Effector memory CD8-positive, alpha-beta T cell (primary cell): ENCODE data around the gene HEPACAM2.

Source experiments
- ATAC-seq: fragments of 150-1000 bp; cut with Tn5 transposase; replicated peaks from 2 replicates; pipeline ENCODE4 v1.10.0; 2021; ENCODE audit warnings: mild to moderate bottlenecking, moderate library complexity
- DNase-seq, 3 experiments: peaks; one replicate each; pipeline ENCODE4 v3.0.0; 2021
- H3K27ac Mint-ChIP-seq, 2 donors: one replicate each; pipeline ENCODE4 v1.8.0; 2022; ENCODE audit warnings: mild to moderate bottlenecking in 2 of 2, mixed read lengths in 2 of 2, moderate library complexity in 2 of 2
- H3K27me3 Mint-ChIP-seq, 2 donors: one replicate each; pipeline ENCODE4 v1.8.0; 2022; ENCODE audit warnings: mixed read lengths in 2 of 2
- H3K36me3 Mint-ChIP-seq: one replicate; pipeline ENCODE4 v1.8.0; 2022; ENCODE audit warnings: mild to moderate bottlenecking, moderate library complexity, mixed read lengths; ENCODE audit not compliant: insufficient read depth
- H3K4me1 Mint-ChIP-seq, 2 donors: one replicate each; pipeline ENCODE4 v1.8.0; 2022; ENCODE audit warnings: low read depth in 2 of 2, mixed read lengths in 2 of 2
- H3K4me3 Mint-ChIP-seq, 2 donors: one replicate each; pipeline ENCODE4 v1.8.0; 2022; ENCODE audit warnings: mild to moderate bottlenecking in 2 of 2, mixed read lengths in 2 of 2, moderate library complexity in 2 of 2
- H3K9me3 Mint-ChIP-seq, 2 donors: one replicate each; pipeline ENCODE4 v1.8.0; 2022; ENCODE audit warnings: mixed read lengths in 2 of 2
- total RNA-seq, 9 experiments: gene quantifications; one replicate each; lab custom pipeline; 2026; lab: John Stamatoyannopoulos, UW

Gene HEPACAM2
- total RNA-seq = 0 to 0.24 (median 0) reads per million in 9 experiments

DNA sequence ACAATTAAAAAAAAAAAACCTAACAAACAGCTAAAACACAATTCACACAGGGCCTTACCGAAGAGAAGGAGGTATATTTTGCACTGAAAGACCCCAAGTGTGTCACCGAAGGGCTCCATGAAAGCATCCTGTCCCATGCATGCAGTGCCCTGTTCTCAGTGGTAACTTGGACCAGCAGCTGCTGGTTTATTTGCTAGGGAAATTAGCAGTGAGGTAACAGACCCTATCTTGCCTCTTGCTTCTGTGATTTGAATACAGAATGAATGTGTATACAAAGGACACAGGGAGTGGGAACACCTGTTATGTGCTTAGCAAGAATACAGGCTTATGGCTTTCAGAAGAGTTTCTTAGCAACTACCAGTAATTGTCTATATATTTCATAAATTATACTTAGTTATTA lies at the start of gene HEPACAM2:
Gene HEPACAM2, minus strand, starts transcription at position 160 of the 400 bp plus-strand sequence.
- no peak within 1 kb of the TSS for H3K27ac Mint-ChIP-seq
- no peaks in the 10 kb centered on the region for H3K9me3 Mint-ChIP-seq
- H3K4me1 Mint-ChIP-seq = peaks cover 0 to 1% of the 10 kb centered on the region in 2 donors
- H3K27me3 Mint-ChIP-seq = no peaks in the 10 kb centered on the region
- H3K4me3 Mint-ChIP-seq = no peak within 1 kb of the TSS
- DNase-seq (no peak), ATAC-seq (no peak)
- no peaks in the 10 kb centered on the region for H3K36me3 Mint-ChIP-seq

DNA sequence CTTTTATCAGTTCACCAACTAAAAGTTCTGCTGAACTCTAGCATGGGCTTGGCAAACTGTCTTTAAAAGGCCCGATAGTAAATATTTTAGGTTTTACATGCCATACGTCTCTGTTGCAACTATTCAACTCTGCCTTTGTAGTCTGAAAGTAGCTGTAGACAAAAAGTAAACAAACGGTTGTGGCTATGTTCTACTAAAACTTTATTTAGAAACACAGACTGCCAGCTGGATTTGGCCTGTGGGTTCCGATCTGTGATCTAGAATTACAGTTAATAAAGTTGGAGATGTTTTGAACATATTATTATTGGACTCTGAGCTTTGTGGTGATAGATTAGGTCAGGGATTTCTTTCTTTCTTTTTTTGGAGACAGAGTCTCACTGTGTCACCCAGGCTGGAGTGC lies 39.0 kb upstream of the HEPACAM2 start:
- DNase-seq (no peak), ATAC-seq (no peak)
- H3K4me1 Mint-ChIP-seq = no peaks in the 10 kb centered on the region
- H3K9me3 Mint-ChIP-seq = no peaks in the 10 kb centered on the region
- H3K36me3 Mint-ChIP-seq = peaks cover 8% of the 10 kb centered on the region
- H3K27ac Mint-ChIP-seq = no peak overlapping the region
- H3K27me3 Mint-ChIP-seq = no peaks in the 10 kb centered on the region
- no peak overlapping the region for H3K4me3 Mint-ChIP-seq

DNA sequence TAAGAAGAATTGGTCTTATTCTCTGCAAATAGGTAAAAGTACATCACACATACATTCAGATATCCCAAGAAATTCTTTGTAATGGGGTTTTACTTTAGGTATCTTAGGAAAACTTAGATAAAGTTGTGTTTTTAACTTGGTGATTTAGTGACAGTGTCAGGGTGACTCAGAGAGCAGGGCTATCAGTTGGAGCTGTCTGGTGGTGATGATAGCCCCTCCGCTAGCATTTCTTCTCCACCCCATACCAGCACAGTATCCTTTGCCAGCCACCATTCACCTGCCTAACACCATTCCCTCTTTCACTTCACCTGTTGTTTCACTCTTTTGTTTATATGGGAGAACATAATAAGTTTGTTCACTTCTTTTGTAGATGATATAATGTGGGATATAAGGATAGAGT lies 36.3 kb upstream of the HEPACAM2 start:
- Mint-ChIP-seq H3K27me3 (no peaks in the 10 kb centered on the region), H3K4me3 (no peak overlapping the region), H3K36me3 (peaks cover 10% of the 10 kb centered on the region), H3K27ac (no peak overlapping the region), H3K4me1 (no peaks in the 10 kb centered on the region), H3K9me3 (no peaks in the 10 kb centered on the region)
- no peak for ATAC-seq
- no peak for DNase-seq

DNA sequence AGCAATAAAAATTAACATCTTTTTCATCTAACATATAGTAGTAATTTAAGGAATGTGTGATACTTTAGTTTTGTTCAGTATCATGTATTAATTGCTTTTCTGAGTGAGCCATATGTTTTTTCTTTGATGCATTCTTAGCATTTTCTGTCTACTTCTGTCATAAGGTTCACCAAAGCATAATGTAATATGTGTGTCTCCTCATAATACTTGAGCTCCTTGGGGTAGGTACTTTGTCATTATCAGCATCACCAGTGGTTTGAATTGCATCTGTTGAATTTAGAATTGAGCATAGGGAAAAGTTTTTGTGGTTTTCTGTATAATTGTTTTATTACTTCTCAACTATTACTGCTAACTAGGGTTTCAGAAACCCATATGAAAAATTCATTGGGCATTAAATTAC lies 32.4 kb upstream of the HEPACAM2 start:
- DNase-seq = no peak
- H3K27ac Mint-ChIP-seq = no peak overlapping the region

DNA sequence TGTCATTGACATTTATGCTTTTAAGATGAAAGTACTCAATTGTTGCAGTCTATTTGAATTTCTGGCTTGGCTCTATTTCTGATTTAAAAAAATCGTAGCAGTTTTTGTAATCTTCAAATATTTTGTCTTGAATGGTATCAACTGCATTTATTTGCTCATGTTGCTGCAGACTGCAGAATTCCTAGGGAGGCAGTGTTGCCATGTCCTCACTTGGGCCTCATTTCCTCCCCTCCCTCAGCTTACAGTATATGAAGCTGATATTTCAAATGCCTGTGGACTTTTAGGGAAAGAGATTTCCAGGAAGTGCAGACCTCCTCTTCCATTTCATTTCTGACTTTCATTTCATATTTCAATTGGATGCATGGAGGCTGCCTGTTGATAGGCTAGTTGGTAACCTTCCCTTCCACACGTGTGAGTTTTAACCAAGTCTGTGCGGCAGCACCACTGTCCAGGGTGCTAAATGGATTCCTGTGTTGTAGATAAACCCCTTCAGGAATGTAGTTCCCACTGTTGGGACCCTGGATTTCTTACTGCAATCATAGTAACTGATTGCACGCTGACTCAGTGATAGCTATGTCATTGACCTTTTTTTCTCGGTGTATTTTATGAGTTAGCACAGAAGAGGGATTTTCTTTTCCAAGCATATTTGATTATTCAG lies 23.4 kb upstream of the HEPACAM2 start:
- ATAC-seq = no peak
- Mint-ChIP-seq H3K36me3 (peaks cover 8% of the 10 kb centered on the region), H3K27me3 (no peaks in the 10 kb centered on the region), H3K4me1 (peaks cover 7 to 20% of the 10 kb centered on the region in 2 donors), H3K27ac (no peak overlapping the region), H3K4me3 (no peak overlapping the region), H3K9me3 (no peaks in the 10 kb centered on the region)
- no peak for DNase-seq

More for the DNA sequence above, 32.4 kb upstream of the HEPACAM2 start:
- Mint-ChIP-seq H3K4me1 (peaks cover 0 to 4% of the 10 kb centered on the region in 2 donors), H3K4me3 (no peak overlapping the region), H3K27me3 (no peaks in the 10 kb centered on the region), H3K36me3 (peaks cover 14% of the 10 kb centered on the region), H3K9me3 (no peaks in the 10 kb centered on the region)
- ATAC-seq = no peak

DNA sequence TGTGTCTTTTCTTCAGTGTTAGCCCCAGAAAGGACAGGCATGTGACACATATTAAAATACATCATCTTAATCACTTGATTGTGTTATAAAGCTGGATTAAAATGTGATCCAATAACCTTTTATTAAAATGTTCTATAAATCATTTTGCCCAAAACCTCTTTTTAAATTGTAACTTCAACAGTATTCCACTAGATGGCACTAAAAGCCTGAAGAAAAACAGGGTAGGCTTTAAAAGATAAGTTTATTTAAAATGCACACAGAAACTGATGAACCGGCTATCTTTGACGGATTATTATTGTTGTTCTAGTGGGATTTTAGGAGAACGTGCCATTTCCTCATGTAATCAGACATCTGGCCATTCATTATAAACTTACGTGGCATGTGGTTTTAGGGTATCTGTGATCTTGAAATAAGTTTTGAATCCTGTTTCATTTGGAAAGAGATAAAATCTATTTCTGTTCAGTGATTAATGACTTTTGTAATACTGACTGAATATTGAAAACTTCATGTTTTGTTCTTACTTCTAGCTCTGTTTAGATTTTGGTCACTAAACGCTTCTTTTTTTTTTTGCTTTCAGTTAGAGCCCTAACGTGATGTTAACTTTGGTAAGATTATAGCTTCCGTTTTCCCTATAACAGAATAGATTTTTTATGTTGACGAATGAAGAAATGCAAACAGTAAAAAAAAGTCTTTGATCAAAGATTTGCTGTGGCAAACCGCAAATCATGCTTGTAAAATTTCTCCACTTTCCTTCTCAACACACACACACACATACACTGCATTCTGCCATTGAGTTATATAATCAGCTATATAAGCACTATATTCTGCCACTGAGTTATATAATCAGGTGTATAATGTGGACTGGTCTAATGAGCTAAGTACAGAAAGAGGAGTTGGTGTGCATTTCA lies 19.5 kb upstream of the HEPACAM2 start:
- Mint-ChIP-seq H3K27ac (peak overlapping the region in 1 of 2 donors; percentile 35), H3K27me3 (no peaks in the 10 kb centered on the region), H3K4me1 (peaks cover 7 to 11% of the 10 kb centered on the region in 2 donors), H3K36me3 (no peaks in the 10 kb centered on the region), H3K4me3 (peak overlapping the region; percentile 42 to 65), H3K9me3 (no peaks in the 10 kb centered on the region)
- DNase-seq (no peak), ATAC-seq (peak; percentile 63)

DNA sequence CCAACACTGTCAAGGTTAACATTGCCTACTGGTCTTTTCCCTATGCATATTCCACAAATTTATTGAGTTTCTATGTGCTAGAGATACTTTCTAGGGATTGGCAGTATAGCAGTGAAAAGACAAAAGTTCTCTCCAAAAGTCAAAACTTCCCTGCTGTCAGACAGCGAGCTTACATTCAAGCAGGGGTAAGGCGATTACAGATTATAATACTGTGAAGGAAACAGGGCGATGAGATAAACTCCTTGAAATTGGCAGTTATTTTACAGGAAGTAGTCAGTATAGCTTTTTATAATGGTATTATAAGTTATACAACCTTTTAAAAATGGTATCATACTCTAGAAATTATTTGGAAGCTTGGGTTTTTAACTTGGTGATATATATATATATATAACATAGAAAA lies 15.8 kb upstream of the HEPACAM2 start:
- no peak for ATAC-seq
- Mint-ChIP-seq H3K36me3 (peaks cover 5% of the 10 kb centered on the region), H3K27ac (no peak overlapping the region), H3K9me3 (no peaks in the 10 kb centered on the region), H3K4me1 (peaks cover 6 to 10% of the 10 kb centered on the region in 2 donors), H3K27me3 (no peaks in the 10 kb centered on the region), H3K4me3 (no peak overlapping the region)
- DNase-seq = no peak

DNA sequence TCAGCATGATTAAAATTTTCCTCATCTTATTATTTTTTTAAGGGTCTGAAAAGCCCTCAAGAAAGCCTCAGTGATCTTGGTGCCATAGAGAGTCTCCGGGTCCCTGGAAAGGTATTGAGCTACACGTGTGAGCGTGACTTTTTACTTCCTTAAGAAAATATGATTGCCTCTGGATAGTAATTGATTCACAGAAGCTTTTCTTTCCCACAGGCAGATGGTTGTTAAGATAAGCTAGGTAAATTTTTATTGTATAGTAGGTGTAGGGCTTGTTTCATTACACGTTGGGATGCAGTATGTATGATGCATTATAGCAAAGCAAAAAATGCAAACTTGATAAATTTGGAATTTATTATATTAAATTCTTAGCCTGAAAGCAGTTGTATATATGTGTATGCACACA lies 13.6 kb upstream of the HEPACAM2 start:
- no peaks in the 10 kb centered on the region for H3K27me3 Mint-ChIP-seq
- no peak overlapping the region for H3K27ac Mint-ChIP-seq
- H3K4me3 Mint-ChIP-seq = no peak overlapping the region
- peaks cover 3% of the 10 kb centered on the region in 2 donors for H3K4me1 Mint-ChIP-seq
- no peaks in the 10 kb centered on the region for H3K9me3 Mint-ChIP-seq
- H3K36me3 Mint-ChIP-seq = peaks cover 5% of the 10 kb centered on the region
- ATAC-seq (no peak), DNase-seq (no peak)

DNA sequence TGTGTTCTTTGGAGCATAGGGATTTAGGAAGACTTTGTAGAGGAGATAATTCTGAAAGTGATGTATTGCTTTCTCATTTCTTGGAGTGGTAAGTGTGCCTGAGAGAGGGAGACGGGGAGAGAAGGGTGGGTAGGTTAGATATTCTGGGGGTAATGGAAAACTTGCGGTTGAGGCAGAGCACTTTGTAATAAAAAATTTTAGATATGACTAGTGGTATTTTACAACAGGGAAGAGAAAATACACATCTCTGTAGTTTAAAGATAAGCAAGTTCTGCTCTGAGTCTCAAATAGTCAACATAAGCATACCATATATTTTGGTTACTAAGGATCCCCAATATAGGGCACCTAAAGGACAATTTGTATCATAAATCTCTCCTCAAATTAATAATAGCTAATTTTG lies 12.5 kb upstream of the HEPACAM2 start:
- DNase-seq (no peak), ATAC-seq (no peak)
- Mint-ChIP-seq H3K4me1 (peaks cover 2 to 3% of the 10 kb centered on the region in 2 donors), H3K36me3 (peaks cover 5% of the 10 kb centered on the region), H3K27ac (no peak overlapping the region), H3K9me3 (no peaks in the 10 kb centered on the region), H3K27me3 (no peaks in the 10 kb centered on the region), H3K4me3 (no peak overlapping the region)

DNA sequence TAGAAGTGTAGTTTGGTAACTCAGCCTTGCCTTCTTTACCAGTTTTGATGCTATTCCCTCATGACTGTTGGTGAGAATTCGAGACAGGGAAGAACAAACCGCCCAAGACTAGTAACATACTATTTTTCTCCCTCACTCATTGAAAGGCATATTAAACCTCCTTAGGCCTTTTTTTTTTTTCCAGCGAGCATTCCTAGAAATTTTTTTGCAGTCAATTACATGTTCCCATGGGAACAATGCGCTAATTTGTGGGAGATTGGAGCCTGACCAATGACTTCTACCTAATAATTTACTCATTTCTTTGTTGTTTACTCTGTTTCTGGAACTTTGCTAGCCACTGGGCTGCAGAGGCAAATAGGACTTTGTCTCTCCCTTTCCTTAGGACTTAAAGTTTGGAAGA lies 11.9 kb upstream of the HEPACAM2 start:
- no peak for DNase-seq
- Mint-ChIP-seq H3K36me3 (peaks cover 5% of the 10 kb centered on the region), H3K4me3 (no peak overlapping the region), H3K27me3 (no peaks in the 10 kb centered on the region), H3K27ac (no peak overlapping the region), H3K4me1 (peaks cover 2 to 3% of the 10 kb centered on the region in 2 donors), H3K9me3 (no peaks in the 10 kb centered on the region)
- ATAC-seq = no peak

DNA sequence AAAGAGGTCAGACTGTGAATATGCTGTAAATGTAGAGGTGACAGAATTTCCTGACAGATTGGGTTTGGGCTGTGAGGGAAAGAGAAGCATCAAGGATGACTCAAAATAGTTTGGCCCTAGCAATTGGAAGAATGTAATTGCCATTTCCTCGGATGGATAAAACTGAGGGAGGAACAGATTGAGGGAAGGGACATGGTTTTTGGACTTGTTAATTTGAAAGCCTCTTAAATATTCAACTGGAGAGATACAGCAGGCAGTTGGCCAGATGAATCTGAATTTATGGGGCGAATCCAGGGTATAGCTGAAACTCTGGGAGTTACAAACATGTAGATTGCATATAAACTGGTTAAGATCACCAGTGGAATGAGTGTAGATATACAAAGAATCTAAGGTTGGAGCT lies 9.3 kb upstream of the HEPACAM2 start:
- Mint-ChIP-seq H3K9me3 (no peaks in the 10 kb centered on the region), H3K4me1 (peaks cover 6 to 14% of the 10 kb centered on the region in 2 donors), H3K27me3 (no peaks in the 10 kb centered on the region), H3K27ac (no peak overlapping the region), H3K36me3 (peaks cover 7% of the 10 kb centered on the region), H3K4me3 (no peak overlapping the region)
- no peak for ATAC-seq
- DNase-seq = no peak

DNA sequence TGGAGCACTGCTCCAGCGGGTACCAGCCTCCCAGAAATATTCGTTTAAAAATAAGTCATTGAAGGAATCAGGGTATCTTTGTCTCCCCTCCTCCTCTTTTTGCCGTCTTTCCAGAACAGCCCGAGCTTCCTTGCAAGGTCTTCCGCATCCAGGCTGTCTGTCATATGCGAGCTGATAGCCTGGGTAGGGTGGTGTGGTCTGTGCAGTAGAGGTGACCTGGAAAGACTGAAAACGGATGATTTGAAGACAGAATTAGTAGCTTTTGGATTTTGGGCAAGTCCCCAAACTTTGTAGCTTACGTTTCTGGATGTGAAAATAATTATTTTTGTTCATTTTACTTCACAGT lies 6.4 kb upstream of the HEPACAM2 start:
- Mint-ChIP-seq H3K27me3 (no peaks in the 10 kb centered on the region), H3K9me3 (no peaks in the 10 kb centered on the region), H3K36me3 (peaks cover 4% of the 10 kb centered on the region), H3K4me1 (peaks cover 3 to 13% of the 10 kb centered on the region in 2 donors), H3K27ac (peak overlapping the region; percentile 94), H3K4me3 (peak overlapping the region; percentile 92 to 95)
- ATAC-seq = no peak
- DNase-seq = no peak

DNA sequence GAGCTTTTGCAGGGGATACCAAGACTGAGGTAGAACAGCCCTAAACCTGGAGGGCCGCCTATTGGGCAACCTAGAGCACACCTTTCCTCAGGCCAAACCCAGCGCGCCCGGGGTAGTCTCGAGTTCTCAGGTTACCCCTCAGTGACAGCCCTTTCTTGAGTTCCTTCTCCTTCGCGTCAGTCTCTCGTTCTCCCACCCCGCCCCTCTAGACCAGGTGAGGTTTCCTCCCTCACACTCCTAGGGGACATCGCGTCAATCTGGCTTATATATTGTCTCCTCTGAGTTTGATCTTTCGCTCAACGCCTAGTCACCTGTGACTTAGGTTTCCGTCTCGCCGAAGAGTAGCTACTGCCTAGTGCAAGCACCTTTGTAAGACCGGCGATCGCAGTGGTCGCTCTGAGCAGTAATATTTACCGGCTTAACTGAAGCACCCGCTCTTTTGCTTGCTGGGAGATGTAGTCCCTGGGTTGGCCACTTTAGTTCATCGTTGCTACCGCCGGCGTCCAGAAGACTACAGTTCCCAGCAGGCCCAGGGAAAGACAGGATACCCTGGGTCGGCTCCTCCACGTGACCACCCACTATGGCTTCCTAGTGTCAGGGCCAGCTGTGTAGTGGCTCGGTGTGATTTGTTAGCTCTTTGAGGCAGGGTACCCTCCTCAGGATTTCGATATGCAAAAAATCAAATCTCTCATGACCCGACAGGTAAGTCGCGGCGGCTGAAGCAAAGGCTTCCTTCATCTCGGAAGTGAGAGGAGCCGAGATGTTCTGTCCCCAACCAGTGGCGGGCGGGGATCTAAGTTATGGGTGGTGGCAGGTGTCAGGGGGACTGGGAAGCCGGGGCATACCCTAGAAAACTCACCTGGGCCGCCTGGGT lies 5.8 kb upstream of the HEPACAM2 start, which contains the start of gene VPS50:
Gene VPS50, plus strand, starts transcription at position 568 of the 874 bp plus-strand sequence. Its CDS starts 102 bp downstream, at position 670.
- peak; percentile 96 for ATAC-seq

More for the DNA sequence above, 5.8 kb upstream of the HEPACAM2 start, which contains the start of gene VPS50:
- H3K9me3 Mint-ChIP-seq = no peaks in the 10 kb centered on the region
- H3K4me1 Mint-ChIP-seq = peaks cover 3 to 13% of the 10 kb centered on the region in 2 donors
- peak within 1 kb of the TSS; percentile 92 to 95 for H3K4me3 Mint-ChIP-seq
- H3K36me3 Mint-ChIP-seq = peaks cover 4% of the 10 kb centered on the region
- peak; percentile 92 to 98 (median 94) for DNase-seq
- H3K27me3 Mint-ChIP-seq = no peaks in the 10 kb centered on the region
- peak within 1 kb of the TSS; percentile 94 for H3K27ac Mint-ChIP-seq
